SU-DHL-6 (cell line): ENCODE measurements around the gene FAM209A.

ENCODE experiments used
- CTCF ChIP-seq: fragments of 200-600 bp; sonication (generic); IDR thresholded peaks from one replicate; pipeline ENCODE4 v1.5.1; 2017; ENCODE audit warnings: antibody characterized with exemption, mild to moderate bottlenecking, low read length, moderate library complexity; ENCODE audit not compliant: insufficient read depth, poor library complexity, severe bottlenecking
- EZH2phosphoT487 ChIP-seq: fragments of 200-600 bp; sonication (generic), shearing (Covaris generic); conservative IDR thresholded peaks from 2 replicates; pipeline ENCODE4 v1.6.1; 2018; ENCODE audit warnings: mild to moderate bottlenecking, antibody characterized with exemption, low read length, moderate library complexity, mixed read lengths

GRCh38 chr20:56488566-56488965 lies 36.0 kb upstream of the FAM209A start:
- TF ChIP-seq CTCF (no peak), EZH2phosphoT487 (no peak)
